Stimulated activated CD8-positive, alpha-beta memory T cell treated with anti-CD3 and anti-CD28 coated beads, Interleukin-2, amount 100 ng/mL, for 48 hours (primary cell): Measurements from ENCODE around the gene FAM20A.
"Not testable (repeated sequence)": the region's sequence is repeated elsewhere in the genome, so short reads cannot be mapped to it uniquely, and the experiment has no call there.

Experiments used
- DNase-seq, 2 donors: peaks; one replicate each; pipeline ENCODE4 v3.0.0-alpha.2; 2020; ENCODE audit warnings: low read depth in 2 of 2

Gene FAM20A

GRCh38 chr17:68519911-68520310 is 81.3 kb downstream of the FAM20A start:
- DNase-seq, result no peak

- not testable (repeated sequence) for DNase-seq
Observed at GRCh38 chr17:68519051-68519450, 82.1 kb downstream of the FAM20A start.

GRCh38 chr17:68518063-68518815 is 82.9 kb downstream of the FAM20A start:
- no peak for DNase-seq

- DNase-seq, result not testable (repeated sequence)
Observed at GRCh38 chr17:68517605-68518004, 83.6 kb downstream of the FAM20A start.

GRCh38 chr17:68516732-68517131 is 84.4 kb downstream of the FAM20A start:
- DNase-seq, result no peak

- DNase-seq, result no peak
Observed at GRCh38 chr17:68514831-68515635, 86.1 kb downstream of the FAM20A start.

GRCh38 chr17:68513932-68514331 is 87.2 kb downstream of the FAM20A start:
- no peak for DNase-seq

GRCh38 chr17:68512960-68513474 is 88.2 kb downstream of the FAM20A start:
- DNase-seq, result no peak

GRCh38 chr17:68512247-68512959 is 88.8 kb downstream of the FAM20A start, which contains the start of gene PRKAR1A:
TSS of gene PRKAR1A (plus strand) at chr17:68512430. CDS start at chr17:68515400, 2,970 bp downstream.
- peak; percentile 78 to 85 for DNase-seq

- DNase-seq, result peak; percentile 55 to 63
Observed at GRCh38 chr17:68511671-68512246, 89.4 kb downstream of the FAM20A start.

GRCh38 chr17:68511254-68511670 is 89.9 kb downstream of the FAM20A start:
- no peak for DNase-seq

GRCh38 chr17:68509141-68510057 is 91.8 kb downstream of the FAM20A start:
- no peak for DNase-seq

- DNase-seq, result no peak
Observed at GRCh38 chr17:68507576-68507975, 93.6 kb downstream of the FAM20A start.

GRCh38 chr17:68505951-68506350 is 95.2 kb downstream of the FAM20A start:
- no peak for DNase-seq

GRCh38 chr17:68501074-68501473 is 100.1 kb downstream of the FAM20A start:
- no peak for DNase-seq

GRCh38 chr17:68499587-68499986 is 101.6 kb downstream of the FAM20A start:
- no peak for DNase-seq

- no peak for DNase-seq
Observed at GRCh38 chr17:68498479-68499326, 102.5 kb downstream of the FAM20A start.

GRCh38 chr17:68497885-68498319 is 103.3 kb downstream of the FAM20A start:
- DNase-seq, result no peak

GRCh38 chr17:68495081-68495480 is 106.1 kb downstream of the FAM20A start:
- DNase-seq, result no peak
